Measurements from ENCODE around the gene EPHA2.
A peak's percentile ranks its signal among the peaks of the same experiment; 100 is the strongest.
"Not testable (repeated sequence)": the region's sequence is repeated elsewhere in the genome, so short reads cannot be mapped to it uniquely, and the experiment has no call there.

The EPHA2 gene

GRCh38 chr1:16196139-16196538 lies 40.3 kb upstream of the EPHA2 start:
- H3K27me3 ChIP-seq (ENCODE audit: control insufficient read depth in 1 of 2, insufficient read depth in 2 of 2, low read length in 2 of 2); H3K9me3 ChIP-seq (ENCODE audit: control insufficient read depth in 2 of 2, low read length in 2 of 2); H3K27ac ChIP-seq (ENCODE audit: low read length); H3K4me1 ChIP-seq (ENCODE audit: control insufficient read depth, insufficient read depth, low read length); H3K36me3 ChIP-seq (ENCODE audit: control insufficient read depth in 2 of 2, insufficient read depth in 2 of 2, low read length in 2 of 2); H3K4me3 ChIP-seq (ENCODE audit: low read length in 2 of 2); H3K9ac ChIP-seq (ENCODE audit: low read length in 2 of 2): not testable (repeated sequence)

GRCh38 chr1:16195518-16195905 lies 39.6 kb upstream of the EPHA2 start:
- Histone ChIP-seq H3K27ac (ENCODE audit: low read length) (no peak overlapping the region), H3K4me1 (ENCODE audit: control insufficient read depth, insufficient read depth, low read length) (peaks cover 6% of the 10 kb centered on the region), H3K9ac (ENCODE audit: low read length in 2 of 2) (no peak overlapping the region), H3K27me3 (ENCODE audit: control insufficient read depth in 1 of 2, insufficient read depth in 2 of 2, low read length in 2 of 2) (no peaks in the 10 kb centered on the region), H3K9me3 (ENCODE audit: control insufficient read depth in 2 of 2, low read length in 2 of 2) (no peaks in the 10 kb centered on the region), H3K36me3 (ENCODE audit: control insufficient read depth in 2 of 2, insufficient read depth in 2 of 2, low read length in 2 of 2) (no peaks in the 10 kb centered on the region), H3K4me3 (ENCODE audit: low read length in 2 of 2) (no peak overlapping the region)

GRCh38 chr1:16191916-16192546 lies 36.2 kb upstream of the EPHA2 start:
- Histone ChIP-seq H3K27me3 (ENCODE audit: control insufficient read depth in 1 of 2, insufficient read depth in 2 of 2, low read length in 2 of 2) (peaks cover 0 to 3% of the 10 kb centered on the region in 2 donors), H3K9ac (ENCODE audit: low read length in 2 of 2) (no peak overlapping the region), H3K9me3 (ENCODE audit: control insufficient read depth in 2 of 2, low read length in 2 of 2) (no peaks in the 10 kb centered on the region), H3K36me3 (ENCODE audit: control insufficient read depth in 2 of 2, insufficient read depth in 2 of 2, low read length in 2 of 2) (no peaks in the 10 kb centered on the region), H3K27ac (ENCODE audit: low read length) (no peak overlapping the region), H3K4me3 (ENCODE audit: low read length in 2 of 2) (no peak overlapping the region), H3K4me1 (ENCODE audit: control insufficient read depth, insufficient read depth, low read length) (peaks cover 28% of the 10 kb centered on the region)

- Histone ChIP-seq H3K4me3 (ENCODE audit: low read length in 2 of 2) (no peak overlapping the region), H3K27ac (ENCODE audit: low read length) (no peak overlapping the region), H3K9ac (ENCODE audit: low read length in 2 of 2) (no peak overlapping the region), H3K36me3 (ENCODE audit: control insufficient read depth in 2 of 2, insufficient read depth in 2 of 2, low read length in 2 of 2) (no peaks in the 10 kb centered on the region), H3K4me1 (ENCODE audit: control insufficient read depth, insufficient read depth, low read length) (peaks cover 28% of the 10 kb centered on the region), H3K9me3 (ENCODE audit: control insufficient read depth in 2 of 2, low read length in 2 of 2) (no peaks in the 10 kb centered on the region), H3K27me3 (ENCODE audit: control insufficient read depth in 1 of 2, insufficient read depth in 2 of 2, low read length in 2 of 2) (peaks cover 0 to 3% of the 10 kb centered on the region in 2 donors)
Measured at GRCh38 chr1:16191309-16191708, 35.4 kb upstream of the EPHA2 start.

GRCh38 chr1:16189921-16190621 lies 34.2 kb upstream of the EPHA2 start:
- H3K36me3 ChIP-seq (ENCODE audit: control insufficient read depth in 2 of 2, insufficient read depth in 2 of 2, low read length in 2 of 2): no peaks in the 10 kb centered on the region
- H3K9me3 ChIP-seq (ENCODE audit: control insufficient read depth in 2 of 2, low read length in 2 of 2): no peaks in the 10 kb centered on the region
- H3K9ac ChIP-seq (ENCODE audit: low read length in 2 of 2): peak overlapping the region in 1 of 2 donors; percentile 13
- H3K27me3 ChIP-seq (ENCODE audit: control insufficient read depth in 1 of 2, insufficient read depth in 2 of 2, low read length in 2 of 2): peaks cover 0 to 3% of the 10 kb centered on the region in 2 donors
- H3K27ac ChIP-seq (ENCODE audit: low read length): no peak overlapping the region
- H3K4me1 ChIP-seq (ENCODE audit: control insufficient read depth, insufficient read depth, low read length): peaks cover 28% of the 10 kb centered on the region
- H3K4me3 ChIP-seq (ENCODE audit: low read length in 2 of 2): no peak overlapping the region

GRCh38 chr1:16189003-16189402 lies 33.1 kb upstream of the EPHA2 start:
- Histone ChIP-seq H3K9me3 (ENCODE audit: control insufficient read depth in 2 of 2, low read length in 2 of 2) (no peaks in the 10 kb centered on the region), H3K4me3 (ENCODE audit: low read length in 2 of 2) (no peak overlapping the region), H3K36me3 (ENCODE audit: control insufficient read depth in 2 of 2, insufficient read depth in 2 of 2, low read length in 2 of 2) (no peaks in the 10 kb centered on the region), H3K9ac (ENCODE audit: low read length in 2 of 2) (no peak overlapping the region), H3K27me3 (ENCODE audit: control insufficient read depth in 1 of 2, insufficient read depth in 2 of 2, low read length in 2 of 2) (peaks cover 0 to 3% of the 10 kb centered on the region in 2 donors), H3K4me1 (ENCODE audit: control insufficient read depth, insufficient read depth, low read length) (peaks cover 28% of the 10 kb centered on the region), H3K27ac (ENCODE audit: low read length) (no peak overlapping the region)

GRCh38 chr1:16187748-16188401 lies 32.0 kb upstream of the EPHA2 start:
- no peaks in the 10 kb centered on the region for H3K9me3 ChIP-seq (ENCODE audit: control insufficient read depth in 2 of 2, low read length in 2 of 2)
- H3K36me3 ChIP-seq (ENCODE audit: control insufficient read depth in 2 of 2, insufficient read depth in 2 of 2, low read length in 2 of 2): no peaks in the 10 kb centered on the region
- H3K27me3 ChIP-seq (ENCODE audit: control insufficient read depth in 1 of 2, insufficient read depth in 2 of 2, low read length in 2 of 2): peaks cover 0 to 3% of the 10 kb centered on the region in 2 donors
- no peak overlapping the region for H3K9ac ChIP-seq (ENCODE audit: low read length in 2 of 2)
- no peak overlapping the region for H3K4me3 ChIP-seq (ENCODE audit: low read length in 2 of 2)
- no peak overlapping the region for H3K27ac ChIP-seq (ENCODE audit: low read length)
- peaks cover 28% of the 10 kb centered on the region for H3K4me1 ChIP-seq (ENCODE audit: control insufficient read depth, insufficient read depth, low read length)

GRCh38 chr1:16186655-16187235 lies 30.9 kb upstream of the EPHA2 start:
- no peaks in the 10 kb centered on the region for H3K36me3 ChIP-seq (ENCODE audit: control insufficient read depth in 2 of 2, insufficient read depth in 2 of 2, low read length in 2 of 2)
- H3K27ac ChIP-seq (ENCODE audit: low read length): no peak overlapping the region
- peaks cover 0 to 3% of the 10 kb centered on the region in 2 donors for H3K27me3 ChIP-seq (ENCODE audit: control insufficient read depth in 1 of 2, insufficient read depth in 2 of 2, low read length in 2 of 2)
- no peak overlapping the region for H3K9ac ChIP-seq (ENCODE audit: low read length in 2 of 2)
- H3K4me1 ChIP-seq (ENCODE audit: control insufficient read depth, insufficient read depth, low read length): peaks cover 34% of the 10 kb centered on the region
- H3K9me3 ChIP-seq (ENCODE audit: control insufficient read depth in 2 of 2, low read length in 2 of 2): no peaks in the 10 kb centered on the region
- H3K4me3 ChIP-seq (ENCODE audit: low read length in 2 of 2): no peak overlapping the region

GRCh38 chr1:16184557-16185303 lies 28.9 kb upstream of the EPHA2 start:
- H3K4me1 ChIP-seq (ENCODE audit: control insufficient read depth, insufficient read depth, low read length): peaks cover 35% of the 10 kb centered on the region
- no peak overlapping the region for H3K4me3 ChIP-seq (ENCODE audit: low read length in 2 of 2)
- no peak overlapping the region for H3K27ac ChIP-seq (ENCODE audit: low read length)
- no peak overlapping the region for H3K9ac ChIP-seq (ENCODE audit: low read length in 2 of 2)
- H3K36me3 ChIP-seq (ENCODE audit: control insufficient read depth in 2 of 2, insufficient read depth in 2 of 2, low read length in 2 of 2): no peaks in the 10 kb centered on the region
- peaks cover 0 to 3% of the 10 kb centered on the region in 2 donors for H3K27me3 ChIP-seq (ENCODE audit: control insufficient read depth in 1 of 2, insufficient read depth in 2 of 2, low read length in 2 of 2)
- H3K9me3 ChIP-seq (ENCODE audit: control insufficient read depth in 2 of 2, low read length in 2 of 2): no peaks in the 10 kb centered on the region

- Histone ChIP-seq H3K36me3 (ENCODE audit: control insufficient read depth in 2 of 2, insufficient read depth in 2 of 2, low read length in 2 of 2) (no peaks in the 10 kb centered on the region), H3K27ac (ENCODE audit: low read length) (no peak overlapping the region), H3K9ac (ENCODE audit: low read length in 2 of 2) (no peak overlapping the region), H3K4me3 (ENCODE audit: low read length in 2 of 2) (no peak overlapping the region), H3K27me3 (ENCODE audit: control insufficient read depth in 1 of 2, insufficient read depth in 2 of 2, low read length in 2 of 2) (peaks cover 0 to under 1% of the 10 kb centered on the region in 2 donors), H3K4me1 (ENCODE audit: control insufficient read depth, insufficient read depth, low read length) (peaks cover 30% of the 10 kb centered on the region), H3K9me3 (ENCODE audit: control insufficient read depth in 2 of 2, low read length in 2 of 2) (no peaks in the 10 kb centered on the region)
Measured at GRCh38 chr1:16183765-16184556, 28.1 kb upstream of the EPHA2 start.
